ENCODE measurements around the gene SLC6A20.
A peak's percentile ranks its signal among the peaks of the same experiment; 100 is the strongest.
"Not testable (repeated sequence)": the region's sequence is repeated elsewhere in the genome, so short reads cannot be mapped to it uniquely, and the experiment has no call there.

Gene SLC6A20

DNA sequence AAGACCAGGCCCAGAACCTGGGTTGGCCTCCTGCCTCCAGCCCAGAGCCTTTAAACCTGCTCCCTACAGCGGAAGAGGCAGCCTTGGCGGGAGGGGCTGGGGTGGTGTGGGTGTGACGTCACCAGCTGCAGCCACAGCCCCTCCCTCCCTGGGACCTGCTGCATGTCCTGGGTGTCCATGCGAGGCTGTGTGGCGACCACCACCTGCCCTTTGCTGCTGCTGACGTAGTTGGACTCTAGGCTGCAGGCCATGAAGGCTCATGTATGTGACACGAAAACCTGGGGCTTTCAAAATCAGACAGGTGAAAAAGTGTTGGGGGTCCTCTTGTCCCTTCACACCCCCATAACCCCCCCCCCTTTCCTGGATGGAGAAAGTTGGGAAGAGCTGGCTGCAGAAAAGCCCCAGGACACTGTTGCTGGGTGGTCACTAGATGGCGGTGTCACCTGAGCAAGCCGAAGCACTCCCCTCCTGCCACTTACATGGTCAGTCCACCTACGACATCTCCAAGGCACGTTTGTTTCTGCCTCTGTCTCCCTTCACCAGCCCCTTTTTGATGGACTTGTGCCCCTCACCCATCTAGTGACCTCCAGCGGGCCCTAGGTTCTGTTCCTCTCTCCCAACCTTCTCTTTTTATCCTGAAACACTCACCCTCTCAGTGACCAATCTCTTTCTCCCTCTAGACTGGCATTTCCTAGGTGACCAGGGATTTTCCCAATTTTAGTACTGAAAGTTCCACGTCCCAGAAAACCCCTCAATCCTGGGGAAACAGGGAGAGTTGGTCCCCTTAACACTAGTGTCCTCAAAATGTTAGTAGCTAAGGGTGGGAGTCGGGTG is 35.2 kb downstream of the SLC6A20 start:
- DNase-seq (ENCODE audit: low read depth) = peak; percentile 68
- no peak overlapping the region for H3K4me3 ChIP-seq (ENCODE audit: low read length)
- TF ChIP-seq, protein P1, sequence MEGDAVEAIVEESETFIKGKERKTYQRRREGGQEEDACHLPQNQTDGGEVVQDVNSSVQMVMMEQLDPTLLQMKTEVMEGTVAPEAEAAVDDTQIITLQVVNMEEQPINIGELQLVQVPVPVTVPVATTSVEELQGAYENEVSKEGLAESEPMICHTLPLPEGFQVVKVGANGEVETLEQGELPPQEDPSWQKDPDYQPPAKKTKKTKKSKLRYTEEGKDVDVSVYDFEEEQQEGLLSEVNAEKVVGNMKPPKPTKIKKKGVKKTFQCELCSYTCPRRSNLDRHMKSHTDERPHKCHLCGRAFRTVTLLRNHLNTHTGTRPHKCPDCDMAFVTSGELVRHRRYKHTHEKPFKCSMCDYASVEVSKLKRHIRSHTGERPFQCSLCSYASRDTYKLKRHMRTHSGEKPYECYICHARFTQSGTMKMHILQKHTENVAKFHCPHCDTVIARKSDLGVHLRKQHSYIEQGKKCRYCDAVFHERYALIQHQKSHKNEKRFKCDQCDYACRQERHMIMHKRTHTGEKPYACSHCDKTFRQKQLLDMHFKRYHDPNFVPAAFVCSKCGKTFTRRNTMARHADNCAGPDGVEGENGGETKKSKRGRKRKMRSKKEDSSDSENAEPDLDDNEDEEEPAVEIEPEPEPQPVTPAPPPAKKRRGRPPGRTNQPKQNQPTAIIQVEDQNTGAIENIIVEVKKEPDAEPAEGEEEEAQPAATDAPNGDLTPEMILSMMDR (conservative IDR thresholded peaks at IDR 0.05; ENCODE audit: low read length) = peak; percentile 81

DNA sequence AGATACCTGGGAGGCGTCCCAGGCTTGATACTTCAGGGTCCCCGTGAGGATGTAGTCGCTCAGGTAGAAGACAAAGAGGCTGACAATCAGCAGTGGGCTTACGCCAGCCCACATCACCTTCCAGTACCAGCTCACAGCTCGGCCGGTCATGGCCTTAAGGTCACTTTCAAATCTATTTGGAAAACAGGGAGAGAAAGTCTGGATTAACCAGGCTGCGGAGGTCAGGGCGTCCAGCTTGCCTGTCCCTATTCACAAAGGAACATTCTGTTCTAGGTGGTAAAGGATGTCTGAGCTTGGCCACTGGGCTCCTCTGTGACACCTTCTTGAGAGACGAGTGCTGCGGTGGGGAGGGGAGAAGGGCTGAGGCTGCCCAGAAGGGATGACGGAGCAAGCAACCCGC is 36.5 kb downstream of the SLC6A20 start:
- no peak overlapping the region for H3K4me3 ChIP-seq (ENCODE audit: low read length)
- TF ChIP-seq, protein P1 (conservative IDR thresholded peaks at IDR 0.05; ENCODE audit: low read length) = no peak
- DNase-seq (ENCODE audit: low read depth) = no peak

DNA sequence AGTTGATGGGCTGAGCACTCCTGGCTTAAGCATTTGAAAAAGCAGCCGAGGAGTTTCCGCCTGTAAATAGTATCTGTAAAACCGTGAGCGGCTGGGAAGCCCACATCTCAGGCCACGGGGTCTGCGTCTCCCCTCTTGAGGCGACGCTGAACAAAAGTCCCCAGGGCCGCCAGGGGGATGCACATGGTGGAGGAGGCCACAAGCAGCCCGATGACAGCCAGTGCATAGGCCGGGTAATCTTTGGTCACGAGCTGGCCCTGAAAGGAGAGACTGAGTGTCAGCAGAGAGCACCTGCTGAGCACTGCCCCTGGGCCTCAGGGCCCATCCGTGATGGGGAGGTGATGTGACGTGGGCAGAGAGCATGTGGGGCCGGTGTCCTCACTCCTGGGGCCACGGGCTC is 37.5 kb downstream of the SLC6A20 start:
- no peak for DNase-seq (ENCODE audit: low read depth)
- TF ChIP-seq, protein P1 (conservative IDR thresholded peaks at IDR 0.05; ENCODE audit: low read length) = no peak
- H3K4me3 ChIP-seq (ENCODE audit: low read length) = no peak overlapping the region

DNA sequence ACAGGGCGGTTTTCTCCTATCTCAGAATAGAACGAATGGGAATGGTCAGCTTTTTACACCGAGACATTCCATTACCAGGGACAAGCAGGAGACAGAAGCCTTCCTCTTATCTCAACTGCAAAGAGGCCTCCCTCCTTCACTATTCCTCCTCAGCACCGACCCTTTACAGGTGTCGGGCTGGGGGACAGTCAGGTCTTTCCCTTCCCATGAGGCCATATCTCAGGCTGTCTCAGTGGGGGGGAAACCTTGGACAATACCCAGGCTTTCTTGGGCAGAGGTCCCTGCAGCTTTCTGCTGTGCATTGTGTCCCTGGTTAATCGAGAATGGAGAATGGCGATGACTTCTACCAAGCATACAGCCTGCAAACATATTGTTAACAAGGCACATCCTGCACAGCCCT is 39.2 kb downstream of the SLC6A20 start:
- H3K4me3 ChIP-seq (ENCODE audit: low read length); DNase-seq (ENCODE audit: low read depth): not testable (repeated sequence)

DNA sequence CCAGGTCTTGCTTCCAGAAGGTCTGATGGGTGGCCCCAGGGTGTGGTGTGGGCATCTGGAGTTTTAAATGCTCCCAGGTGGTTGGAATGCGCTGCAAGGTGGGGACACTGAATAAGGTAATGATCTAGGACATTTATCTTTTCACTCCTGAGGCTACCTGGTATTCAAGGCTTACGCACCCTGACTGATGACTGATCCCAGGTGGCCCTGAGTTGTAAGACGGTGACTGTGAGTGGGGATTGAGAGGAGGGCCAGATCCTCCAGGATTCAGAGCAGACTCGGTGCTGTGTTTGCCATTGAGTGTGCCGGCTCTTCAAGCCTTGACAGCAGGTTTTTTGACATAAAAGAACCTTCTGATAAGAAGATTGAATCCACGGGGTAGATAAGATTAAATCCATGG is 40.3 kb downstream of the SLC6A20 start:
- no peak overlapping the region for H3K4me3 ChIP-seq (ENCODE audit: low read length)
- DNase-seq (ENCODE audit: low read depth) = no peak
- TF ChIP-seq, protein P1 (conservative IDR thresholded peaks at IDR 0.05; ENCODE audit: low read length) = no peak

DNA sequence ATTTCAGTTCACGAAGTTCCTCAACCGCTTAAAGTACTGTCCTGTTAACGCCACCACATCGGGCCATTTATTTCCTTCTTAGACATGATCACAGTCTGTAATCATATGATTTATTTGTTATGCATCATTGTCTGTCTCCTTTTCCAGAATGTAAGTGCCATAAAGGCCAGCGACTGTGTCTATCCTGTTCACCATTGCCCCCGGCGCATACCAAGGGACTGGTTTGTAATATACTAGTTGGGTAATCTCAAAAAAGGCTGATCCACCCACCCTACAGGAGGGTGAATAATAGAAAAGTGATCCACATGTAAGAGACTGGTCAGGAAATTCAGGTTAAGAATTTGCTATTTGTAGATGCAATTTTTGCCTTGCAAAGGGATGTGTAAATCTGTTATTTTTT is 41.9 kb downstream of the SLC6A20 start:
- H3K4me3 ChIP-seq (ENCODE audit: low read length) = no peak overlapping the region
- TF ChIP-seq, protein P1 (conservative IDR thresholded peaks at IDR 0.05; ENCODE audit: low read length) = no peak
- no peak for DNase-seq (ENCODE audit: low read depth)

DNA sequence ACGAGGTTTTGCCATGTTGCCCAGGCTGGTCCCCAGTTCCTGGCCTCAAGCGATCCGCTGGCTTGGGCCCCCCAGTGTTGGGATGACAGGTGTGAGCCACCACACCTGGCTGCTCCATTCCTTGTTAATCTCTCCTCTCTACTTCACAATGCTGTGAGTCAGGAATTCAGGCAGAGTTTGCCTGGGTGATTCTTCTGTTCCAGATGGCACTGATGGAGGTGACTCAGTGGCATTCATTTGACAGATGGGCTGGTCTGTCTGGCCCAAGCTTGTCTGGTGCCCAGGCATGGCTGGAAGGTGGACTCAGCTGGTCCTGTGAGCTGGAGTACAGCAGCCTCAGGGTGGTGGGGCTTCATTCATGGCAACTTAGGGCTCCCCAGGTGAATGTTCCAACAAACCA is 43.2 kb downstream of the SLC6A20 start:
- TF ChIP-seq, protein P1 (conservative IDR thresholded peaks at IDR 0.05; ENCODE audit: low read length) = no peak
- H3K4me3 ChIP-seq (ENCODE audit: low read length) = no peak overlapping the region
- DNase-seq (ENCODE audit: low read depth) = no peak
